GM19043 (cell line): ENCODE measurements around the gene IQGAP3.

ENCODE experiments used
- ATAC-seq: cut with Tn5 transposase; IDR thresholded peaks from one replicate; pipeline ENCODE4 v1.9.1; 2021; ENCODE audit warnings: low read depth; ENCODE audit not compliant: unreplicated experiment

The IQGAP3 gene

GRCh38 chr1:156486421-156487344 lies 85.7 kb downstream of the IQGAP3 start:
- no peak for ATAC-seq

DNA sequence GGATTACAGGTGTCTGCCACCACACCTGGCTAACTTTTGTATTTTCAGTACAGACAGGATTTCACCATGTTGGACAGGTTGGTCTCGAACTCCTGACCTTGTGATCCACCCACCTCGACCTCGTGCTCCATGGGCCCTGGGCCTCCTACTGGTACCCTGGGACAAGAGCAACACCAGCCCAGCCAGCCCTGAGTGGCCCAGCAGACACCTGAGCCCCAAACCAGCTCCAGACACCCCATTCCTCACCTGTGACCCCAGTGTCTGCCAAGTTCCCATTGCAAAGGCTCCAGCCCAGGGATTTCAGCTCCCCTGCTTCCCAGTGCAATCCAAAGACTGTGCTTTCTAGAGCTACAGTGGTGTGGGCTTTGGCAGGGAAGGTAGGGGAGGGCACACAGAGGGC lies 86.4 kb downstream of the IQGAP3 start:
- ATAC-seq = no peak

DNA sequence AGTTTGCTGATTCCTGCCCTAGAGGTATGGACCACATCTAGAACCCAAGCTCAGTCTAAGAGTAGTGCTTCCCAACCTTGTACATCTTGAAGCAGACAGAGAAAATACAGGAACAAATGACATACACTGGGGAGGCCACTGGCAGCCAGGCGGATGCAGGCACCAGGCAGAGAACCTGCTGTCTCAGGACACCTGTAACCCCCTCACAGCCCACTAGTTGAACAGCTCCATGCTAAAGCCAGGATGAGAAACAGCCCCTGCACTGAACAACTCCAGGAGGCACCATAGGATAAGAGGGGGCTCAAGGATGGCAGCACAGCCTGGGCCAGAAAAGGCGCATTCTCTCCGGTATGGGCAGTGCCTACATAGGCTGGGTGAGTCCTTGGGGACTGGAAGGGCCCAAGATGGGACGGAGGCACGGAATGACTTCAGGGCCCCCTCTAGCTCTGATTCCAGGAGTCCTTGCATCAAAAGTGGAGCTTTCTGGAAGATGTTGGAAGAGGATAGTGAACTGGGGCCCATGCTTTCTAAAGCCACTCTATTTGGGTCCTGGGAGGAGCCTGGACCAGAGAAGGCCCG lies 87.8 kb downstream of the IQGAP3 start:
- no peak for ATAC-seq

GRCh38 chr1:156483397-156483796 lies 89.0 kb downstream of the IQGAP3 start:
- no peak for ATAC-seq

DNA sequence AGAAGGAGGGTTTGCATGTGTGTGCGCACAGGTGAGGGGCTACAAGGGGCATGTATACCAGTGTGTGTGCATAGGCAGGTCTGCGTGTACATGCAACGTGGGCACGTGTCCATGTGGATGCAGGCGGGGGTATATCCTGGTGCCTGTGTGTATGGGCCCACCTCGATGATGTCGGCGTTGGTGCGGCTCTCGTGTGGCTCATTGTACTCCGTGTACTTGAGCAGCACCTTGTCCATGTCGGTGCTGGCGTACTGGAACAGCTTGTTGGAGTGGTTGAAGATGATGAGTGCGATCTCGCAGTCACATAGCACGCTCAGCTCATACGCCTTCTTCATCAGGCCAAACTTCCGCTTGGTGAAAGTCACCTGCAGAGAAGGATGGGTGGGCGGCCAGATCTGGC lies 90.1 kb downstream of the IQGAP3 start:
- ATAC-seq = no peak

DNA sequence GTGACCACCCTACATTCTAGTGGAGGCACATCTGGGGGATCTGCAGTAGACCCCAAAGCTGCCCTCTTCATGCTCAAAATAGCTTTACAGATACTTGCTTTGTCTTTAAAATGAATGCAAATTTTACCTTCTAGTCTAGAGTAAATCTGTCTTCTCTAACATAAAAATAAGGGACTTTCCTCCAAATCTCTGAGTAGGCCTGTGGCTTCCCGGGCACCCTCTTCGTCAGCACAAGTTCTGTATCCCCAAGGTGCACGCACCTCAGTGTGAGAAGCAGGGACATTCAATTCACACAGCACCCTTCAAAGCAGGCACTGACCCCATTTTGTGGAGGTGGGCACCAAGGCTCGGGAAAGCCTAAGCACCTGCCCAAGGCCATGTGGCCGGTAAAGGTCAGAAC lies 90.8 kb downstream of the IQGAP3 start:
- ATAC-seq = no peak

DNA sequence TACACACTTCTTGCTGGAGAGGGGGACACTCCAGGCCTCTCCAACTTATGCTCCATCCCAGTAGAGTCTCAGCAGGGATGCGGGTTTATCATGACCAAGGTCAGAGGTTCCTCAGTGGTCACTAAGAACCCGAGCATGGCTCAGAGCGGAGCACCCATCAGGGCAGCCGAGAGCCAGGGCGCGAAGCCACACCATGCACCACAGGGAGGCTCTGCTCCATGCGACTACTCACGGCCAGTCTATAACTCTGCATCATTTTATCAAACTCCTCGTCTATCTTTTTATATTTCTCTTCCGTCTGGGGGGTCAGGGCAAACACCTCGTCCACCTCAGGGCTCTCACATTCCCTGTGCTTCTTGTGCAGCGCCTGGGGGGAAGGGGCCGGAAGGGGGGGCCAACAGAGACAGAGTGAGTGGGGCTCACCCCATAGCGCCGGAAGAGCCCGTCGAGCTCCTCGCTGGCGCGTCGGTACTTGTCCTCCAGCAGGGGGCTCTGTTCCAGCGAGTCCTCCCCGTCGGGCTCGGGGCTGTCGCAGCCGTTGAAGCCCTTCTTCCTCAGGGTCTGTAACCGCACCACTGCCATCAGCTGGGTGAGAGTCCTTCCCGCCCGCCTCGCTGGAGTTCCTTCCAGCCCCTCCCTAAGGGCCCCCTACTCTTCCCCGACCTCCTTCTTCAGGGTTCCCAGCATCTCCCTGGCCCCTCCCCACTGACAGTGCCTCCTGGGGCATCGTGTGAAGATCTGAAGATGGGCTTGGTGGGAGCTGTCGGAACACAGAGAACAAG lies 91.8 kb downstream of the IQGAP3 start:
- ATAC-seq = no peak

GRCh38 chr1:156480016-156480370 lies 92.4 kb downstream of the IQGAP3 start:
- ATAC-seq = no peak

DNA sequence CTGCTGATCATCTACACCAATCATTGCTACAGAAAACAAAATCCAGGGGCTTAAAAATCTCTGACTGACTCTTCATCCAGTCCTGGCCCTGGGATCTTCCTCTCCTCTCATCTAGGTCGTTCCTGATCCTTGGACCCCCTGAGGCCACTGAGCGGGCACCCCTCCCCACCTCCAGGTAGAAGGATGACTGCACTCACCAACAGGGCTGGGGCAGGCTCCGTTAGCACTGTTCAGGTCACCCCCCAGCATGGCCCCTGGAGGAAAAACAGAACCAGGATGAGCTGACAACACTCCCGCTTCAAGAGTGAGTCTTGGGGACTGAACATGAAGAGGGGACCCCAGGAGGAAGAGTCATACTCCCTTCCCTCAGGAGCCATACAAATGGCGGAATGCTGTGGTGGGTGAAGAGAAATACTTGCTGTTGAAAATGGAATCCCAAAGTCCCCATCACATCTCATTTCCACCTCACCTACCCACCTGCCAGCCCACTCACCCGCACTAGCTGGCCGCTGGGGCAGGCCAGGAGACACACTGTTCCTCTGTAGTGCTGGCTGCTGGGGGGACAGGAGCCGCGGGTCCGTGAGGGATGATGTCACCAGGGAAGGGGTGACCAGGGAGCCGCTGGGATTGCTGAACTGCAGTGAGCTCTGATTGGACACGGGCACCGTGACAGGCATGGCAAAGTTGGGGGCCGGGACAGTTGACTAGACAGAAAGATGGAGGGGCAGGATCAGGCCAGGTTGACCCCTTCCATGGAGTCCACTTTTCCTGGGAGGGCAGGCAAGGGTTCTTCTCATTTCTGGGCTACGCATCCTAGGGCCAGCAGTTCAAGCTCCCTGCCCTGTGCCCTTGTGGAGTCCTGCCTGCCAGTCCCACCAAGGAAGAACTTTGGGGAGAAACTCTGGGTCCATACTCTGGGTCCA lies 93.0 kb downstream of the IQGAP3 start:
- no peak for ATAC-seq

- ATAC-seq = no peak
Measured at GRCh38 chr1:156478250-156478627, 94.1 kb downstream of the IQGAP3 start.

DNA sequence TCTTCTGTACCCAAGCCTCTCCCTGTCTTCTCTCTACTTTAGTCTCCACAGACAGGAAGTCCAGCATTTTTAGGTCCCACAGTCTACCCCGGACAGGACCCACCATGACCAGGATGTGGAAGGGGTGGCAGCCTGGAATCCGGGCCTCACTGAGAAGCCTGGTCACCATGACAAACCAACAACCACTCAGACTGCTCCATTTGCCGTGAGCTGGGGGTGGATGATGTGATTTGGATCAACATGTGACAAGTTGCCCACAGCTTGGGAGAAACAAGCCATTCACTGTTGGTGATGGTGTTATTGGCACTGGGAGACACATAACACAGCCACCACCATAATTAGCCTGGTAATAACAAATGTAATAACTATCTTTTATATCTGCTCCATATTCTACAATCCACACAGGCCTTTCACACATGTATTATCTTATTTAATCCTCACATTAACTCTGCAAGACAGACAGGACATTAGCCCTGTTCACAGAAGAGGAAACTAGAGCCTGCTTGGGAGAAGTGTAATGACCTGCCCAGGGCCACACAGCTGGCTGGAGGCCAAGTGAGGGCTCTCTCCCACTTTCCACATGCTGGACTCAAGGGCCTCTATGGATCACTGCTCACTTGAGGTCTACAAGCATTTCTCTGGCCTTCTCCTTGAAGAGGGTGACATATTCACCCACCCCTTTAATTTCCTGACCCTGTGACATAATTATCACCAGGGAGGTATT lies 94.7 kb downstream of the IQGAP3 start:
- no peak for ATAC-seq

DNA sequence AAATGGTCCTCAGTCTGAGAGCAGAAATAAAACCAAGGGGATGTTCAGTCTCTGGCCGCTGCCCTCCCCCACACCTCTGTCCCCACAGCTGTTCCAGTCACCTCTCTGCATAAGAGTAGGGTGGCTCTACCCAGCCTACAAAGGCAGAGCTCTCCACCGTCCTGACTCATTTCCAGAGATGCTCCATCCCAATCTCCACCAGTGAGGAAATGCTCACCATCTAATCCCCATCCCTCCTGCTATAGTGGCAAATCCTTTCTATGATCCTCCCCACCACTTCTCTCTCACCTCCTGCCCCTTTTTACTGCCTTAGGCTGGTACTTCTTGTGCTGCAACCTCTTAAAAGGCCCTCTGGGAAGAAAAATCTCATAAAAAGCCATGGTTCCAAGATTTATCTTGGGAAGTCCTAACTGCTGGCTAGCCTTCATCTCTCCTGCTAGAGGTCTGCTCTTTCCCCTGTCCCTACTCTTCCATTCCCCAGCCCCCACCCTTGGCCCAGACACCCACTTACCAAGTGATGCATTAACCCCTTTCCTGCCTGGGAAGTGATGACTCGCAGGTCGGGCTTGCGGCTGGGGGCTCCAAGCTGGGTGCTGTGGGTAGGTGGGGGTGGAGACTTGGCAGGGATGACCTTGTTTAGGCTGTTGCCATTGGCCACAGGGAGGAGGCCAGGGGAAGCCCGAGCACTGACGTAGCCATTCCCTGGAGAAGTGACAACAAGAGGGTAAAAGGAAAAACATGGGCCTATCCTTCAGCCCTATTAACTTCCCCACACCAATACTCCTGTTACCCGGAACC lies 95.7 kb downstream of the IQGAP3 start:
- no peak for ATAC-seq

GRCh38 chr1:156475568-156476500 lies 96.5 kb downstream of the IQGAP3 start:
- ATAC-seq = no peak
